NCI-H1436 (cell line): Measurements from ENCODE around the gene GUCY1B1.

Experiments used
- DNase-seq: peaks from one replicate; lab custom pipeline; 2025; lab: John Stamatoyannopoulos, UW

The GUCY1B1 gene

GRCh38 chr4:155758481-155759371 is at the start of gene GUCY1B1:
Gene GUCY1B1 (plus strand): TSS chr4:155759021. CDS start chr4:155759141, 120 bp downstream.
- no peak for DNase-seq

GRCh38 chr4:155709918-155710317 is 48.9 kb upstream of the GUCY1B1 start:
- DNase-seq: no peak

- no peak for DNase-seq
Observed at GRCh38 chr4:155711556-155711955, 47.3 kb upstream of the GUCY1B1 start.

- DNase-seq: no peak
Observed at GRCh38 chr4:155712846-155713245, 46.0 kb upstream of the GUCY1B1 start.

- DNase-seq: no peak
Observed at GRCh38 chr4:155713911-155714310, 44.9 kb upstream of the GUCY1B1 start.

- DNase-seq: no peak
Observed at GRCh38 chr4:155722336-155722735, 36.5 kb upstream of the GUCY1B1 start.

- no peak for DNase-seq
Observed at GRCh38 chr4:155722816-155723499, 35.9 kb upstream of the GUCY1B1 start.

GRCh38 chr4:155724731-155725130 is 34.1 kb upstream of the GUCY1B1 start:
- no peak for DNase-seq

GRCh38 chr4:155734065-155734464 is 24.8 kb upstream of the GUCY1B1 start:
- DNase-seq: no peak

- no peak for DNase-seq
Observed at GRCh38 chr4:155734951-155735350, 23.9 kb upstream of the GUCY1B1 start.

GRCh38 chr4:155735496-155735895 is 23.3 kb upstream of the GUCY1B1 start:
- no peak for DNase-seq

- no peak for DNase-seq
Observed at GRCh38 chr4:155738548-155738947, 20.3 kb upstream of the GUCY1B1 start.

- no peak for DNase-seq
Observed at GRCh38 chr4:155741546-155741945, 17.3 kb upstream of the GUCY1B1 start.

- DNase-seq: no peak
Observed at GRCh38 chr4:155742310-155743015, 16.4 kb upstream of the GUCY1B1 start.

- no peak for DNase-seq
Observed at GRCh38 chr4:155745984-155746383, 12.8 kb upstream of the GUCY1B1 start.

- DNase-seq: no peak
Observed at GRCh38 chr4:155748039-155748438, 10.8 kb upstream of the GUCY1B1 start.

GRCh38 chr4:155749041-155749440 is 9.8 kb upstream of the GUCY1B1 start:
- no peak for DNase-seq

- no peak for DNase-seq
Observed at GRCh38 chr4:155751569-155751968, 7.3 kb upstream of the GUCY1B1 start.

- DNase-seq: no peak
Observed at GRCh38 chr4:155757745-155758265, 1.0 kb upstream of the GUCY1B1 start.

- DNase-seq: no peak
Observed at GRCh38 chr4:155759372-155760252, 791 bp downstream of the GUCY1B1 start.

GRCh38 chr4:155761047-155761446 is 2.2 kb downstream of the GUCY1B1 start:
- no peak for DNase-seq
